HepG2 (cell line): Measurements from ENCODE around the gene LIMCH1. TPM values are rescaled to one million over a fixed set of nuclear protein-coding genes. Genes with fewer than 3 reads are reported as not detected.

Experiments
- ATAC-seq: fragments of 200-7000 bp; cut with Tn5 transposase; 3 replicates; pipeline ENCODE4 v1.9.1; 2020; ENCODE audit warnings: mild to moderate bottlenecking, moderate library complexity
- BruUV-seq: library from RNA; stranded (reverse); fragments of 400-500 nt; replicated peaks from 2 replicates; lab custom pipeline; 2021; lab: Mats Ljungman, UMichigan
- CTCF ChIA-PET: fragments of 300-600 bp; formaldehyde crosslinking; extraction: SDS; loops from one replicate; lab custom pipeline; 2021; ENCODE audit warnings: low total read pairs, inconsistent platforms, low intra/inter-chr PET ratio; lab: Yijun Ruan, JAX
- POLR2A ChIA-PET: fragments of 350-600 bp; sonication (Branson Sonifier 250); formaldehyde crosslinking; loops from one replicate; lab custom pipeline; 2020; ENCODE audit warnings: antibody characterized with exemption, inconsistent platforms; lab: Yijun Ruan, JAX
- DNase-seq: peaks from one replicate; pipeline ENCODE4 v3.0.0-alpha.2; 2015; ENCODE audit warnings: low spot score
- FAIRE-seq: peaks from 3 replicates; lab custom pipeline; 2011; peaks lifted over from hg19 to GRCh38; lab: Jason Lieb, UNC
- H2AFZ ChIP-seq: one replicate; pipeline ENCODE4 v1.6.1; 2011; ENCODE audit warnings: low read length, inconsistent platforms
- H3K27ac ChIP-seq: fragments of 300-600 bp; 3 replicates; pipeline ENCODE4 v1.8.0; 2011; ENCODE audit warnings: mixed run types, mild to moderate bottlenecking, mixed read lengths, low read length, inconsistent platforms; ENCODE audit not compliant: insufficient read depth; ENCODE audit errors: extremely low read length
- H3K27me3 ChIP-seq, 2 experiments: fragments of 200-600 bp in 1 of 2; 2 replicates in 1 of 2; 3 replicates in 1 of 2; pipeline versions ENCODE4 v1.6.0 to v1.8.0; 2011; ENCODE audit warnings: low read length in 2 of 2, mild to moderate bottlenecking in 2 of 2, moderate library complexity in 2 of 2, inconsistent platforms in 1 of 2; ENCODE audit not compliant: insufficient read depth in 2 of 2, control insufficient read depth in 1 of 2
- H3K36me3 ChIP-seq, 2 experiments: fragments of 200-600 bp in 1 of 2; replicated peaks in 1 of 2; 2 replicates in 1 of 2; 3 replicates in 1 of 2; pipeline versions ENCODE4 v1.5.1 to v1.8.0; 2011; ENCODE audit warnings: low read length in 2 of 2, inconsistent platforms in 1 of 2; ENCODE audit not compliant: insufficient read depth in 2 of 2, control insufficient read depth in 1 of 2
- H3K4me1 ChIP-seq: 2 replicates; pipeline ENCODE4 v1.5.1; 2012; ENCODE audit warnings: low read length, inconsistent platforms; ENCODE audit not compliant: insufficient read depth
- H3K4me2 ChIP-seq: 2 replicates; pipeline ENCODE4 v1.6.0; 2011; ENCODE audit warnings: low read depth, low read length, inconsistent platforms
- H3K4me3 ChIP-seq, 3 experiments: fragments of 200-600 bp in 1 of 3; sonication (generic), shearing (Covaris generic) in 1 of 3; replicated peaks in 1 of 3; 2 replicates each; pipeline ENCODE4 v1.5.1; 2011 to 2016; ENCODE audit warnings: low read length in 3 of 3, inconsistent platforms in 2 of 3, low read depth in 2 of 3, mild to moderate bottlenecking in 2 of 3, control low read depth in 1 of 3, mixed read lengths in 1 of 3; ENCODE audit not compliant: insufficient read depth in 1 of 3
- H3K79me2 ChIP-seq: one replicate; pipeline ENCODE4 v1.6.1; 2011; ENCODE audit warnings: low read length, inconsistent platforms; ENCODE audit not compliant: insufficient read depth
- H3K9ac ChIP-seq: 2 replicates; pipeline ENCODE4 v1.6.0; 2011; ENCODE audit warnings: mild to moderate bottlenecking, low read depth, low read length, inconsistent platforms; ENCODE audit not compliant: insufficient read depth
- H3K9me3 ChIP-seq: 2 replicates; pipeline ENCODE4 v1.5.1; 2012; ENCODE audit warnings: mild to moderate bottlenecking, low read length
- H4K20me1 ChIP-seq: 2 replicates; pipeline ENCODE4 v1.6.0; 2011; ENCODE audit warnings: inconsistent platforms, mild to moderate bottlenecking, low read length, moderate library complexity; ENCODE audit not compliant: insufficient read depth
- ATF7-NPFF ChIP-seq: sonication (generic); formaldehyde crosslinking; IDR thresholded peaks from 2 replicates; pipeline ENCODE4 v1.8.1; 2023; ENCODE audit warnings: mild to moderate bottlenecking, low read depth, missing genetic modification reagents, moderate library complexity
- BCLAF1 ChIP-seq: fragments of 450-650 bp; IDR thresholded peaks from 2 replicates; pipeline ENCODE4 v1.6.1; 2017; ENCODE audit warnings: mild to moderate bottlenecking
- CEBPB ChIP-seq: IDR thresholded peaks from 2 replicates; pipeline ENCODE4 v1.6.1; 2011; ENCODE audit warnings: low read depth, low read length, improper control_type of control experiment, borderline replicate concordance
- HHEX ChIP-seq: IDR thresholded peaks from 2 replicates; pipeline ENCODE4 v1.6.1; 2016; ENCODE audit warnings: control low read depth
- HOXA3 ChIP-seq: sonication (generic); formaldehyde crosslinking; IDR thresholded peaks from 2 replicates; pipeline ENCODE4 v1.5.0; 2020; ENCODE audit warnings: missing genetic modification reagents
- LCORL ChIP-seq, 2 experiments: fragments of 450-650 bp in 1 of 2; sonication (generic) in 1 of 2; formaldehyde crosslinking in 1 of 2; IDR thresholded peaks; 2 replicates each; pipeline versions ENCODE4 v1.5.0 to v1.6.1; 2017 to 2020; ENCODE audit warnings: antibody characterized with exemption in 1 of 2, missing genetic modification reagents in 1 of 2
- MED1 ChIP-seq: sonication (generic); formaldehyde crosslinking; IDR thresholded peaks from 2 replicates; pipeline ENCODE4 v1.4.0; 2020; ENCODE audit warnings: missing genetic modification reagents
- NR2C2 ChIP-seq: sonication (generic); formaldehyde crosslinking; IDR thresholded peaks from 2 replicates; pipeline ENCODE4 v1.4.0; 2020; ENCODE audit warnings: missing genetic modification reagents, mild to moderate bottlenecking, moderate library complexity, borderline replicate concordance
- NR2F1 ChIP-seq, 2 experiments: fragments of 450-650 bp in 1 of 2; formaldehyde crosslinking in 1 of 2; IDR thresholded peaks; 2 replicates each; pipeline versions ENCODE4 v1.5.0 to v1.6.1; 2016 to 2020; ENCODE audit warnings: mild to moderate bottlenecking in 1 of 2, missing compliant biosample characterization in 1 of 2, missing genetic modification reagents in 1 of 2, moderate library complexity in 1 of 2
- SUZ12 ChIP-seq: fragments of 150-350 bp; IDR thresholded peaks from 2 replicates; pipeline ENCODE4 v1.6.1; 2014; ENCODE audit warnings: low read depth, low read length
- TCF12 ChIP-seq, 2 experiments: fragments of 450-650 bp in 1 of 2; sonication (generic) in 1 of 2; formaldehyde crosslinking in 1 of 2; IDR thresholded peaks; 2 replicates each; pipeline versions ENCODE4 v1.6.1 to v1.8.0; 2017 to 2022; ENCODE audit warnings: antibody characterized with exemption in 1 of 2, mild to moderate bottlenecking in 1 of 2, missing genetic modification reagents in 1 of 2, moderate library complexity in 1 of 2
- USF2 ChIP-seq, 2 experiments: sonication (generic) in 1 of 2; formaldehyde crosslinking in 1 of 2; IDR thresholded peaks; 2 replicates each; pipeline versions ENCODE4 v1.5.1 to v1.6.1; 2011 to 2020; ENCODE audit warnings: borderline replicate concordance in 1 of 2, low read depth in 1 of 2, low read length in 1 of 2, mild to moderate bottlenecking in 1 of 2, missing genetic modification reagents in 1 of 2, moderate library complexity in 1 of 2
- ZEB1 ChIP-seq: IDR thresholded peaks from 2 replicates; pipeline ENCODE4 v1.6.1; 2012; ENCODE audit warnings: mild to moderate bottlenecking, low read depth, inconsistent platforms; ENCODE audit not compliant: insufficient replicate concordance
- ZFP37 ChIP-seq: sonication (generic); formaldehyde crosslinking; IDR thresholded peaks from 2 replicates; pipeline ENCODE4 v1.4.0; 2020; ENCODE audit warnings: missing genetic modification reagents, borderline replicate concordance
- ZMYM4 ChIP-seq: sonication (generic); formaldehyde crosslinking; IDR thresholded peaks from 2 replicates; pipeline ENCODE4 v1.8.1; 2023; ENCODE audit warnings: mild to moderate bottlenecking, missing genetic modification reagents
- ZNF10 ChIP-seq: sonication (generic); formaldehyde crosslinking; IDR thresholded peaks from 2 replicates; pipeline ENCODE4 v1.4.0; 2020; ENCODE audit warnings: mild to moderate bottlenecking, low read depth, missing genetic modification reagents, borderline replicate concordance
- ZNF510 ChIP-seq: sonication (generic); formaldehyde crosslinking; IDR thresholded peaks from 2 replicates; pipeline ENCODE4 v1.4.0; 2020; ENCODE audit warnings: low read depth, mild to moderate bottlenecking, missing genetic modification reagents
- WGBS: methylation state at CpG from one replicate; pipeline ENCODE4 v1.1.6; 2017; ENCODE audit warnings: low lambda C conversion rate; 5-methylcytosine and 5-hydroxymethylcytosine counted together
- in situ Hi-C: cut with HindIII; loops from 2 replicates; pipeline ENCODE4 v1.10.0; 2017; ENCODE audit warnings: low pct_unique_long_range_greater_than_20kb; ENCODE audit not compliant: extremely low pct_ligation_motif_present
- intact Hi-C: fragments of 100-400 bp; cut with micrococcal nuclease; formaldehyde crosslinking; loops from one replicate; pipeline ENCODE4 v1.10.0; 2022; ENCODE audit not compliant: unreplicated experiment
- polyA plus RNA-seq, 8 experiments: library from polyadenylated mRNA; depleted of rRNA in 3 of 8; stranded (reverse) in 7 of 8; unstranded in 1 of 8; fragments of >200 nt; fragmentation: Illumina TruSeq in 4 of 8; extraction: Trizol in 4 of 8; gene quantifications; 2 replicates each; pipeline versions ENCODE4 v1.2.1 to v1.2.3, GENCODE V29; 2011 to 2016; ENCODE audit warnings: low read depth in 4 of 8, missing spikeins in 1 of 8, mixed read lengths in 1 of 8; ENCODE audit not compliant: insufficient read depth in 1 of 8
- total RNA-seq, 5 experiments: library from RNA; depleted of rRNA; stranded (reverse); fragments of >200 nt; fragmentation: Illumina TruSeq; extraction: Trizol; gene quantifications; 2 replicates each; pipeline ENCODE4 v1.2.3, GENCODE V29; 2016; ENCODE audit warnings: low read depth in 1 of 5

The LIMCH1 gene
- total and polyA plus RNA-seq, 2 of the 13 experiments (the other 11 are each of a cell fraction or from before 2014, with no cell fraction given): 0.04 TPM; not detected in 1

GRCh38 chr4:41632481-41633073 lies 94.6 kb downstream of the LIMCH1 start:
- in situ Hi-C loops (no loop called here), intact Hi-C loops (no loop called here)
- ATAC-seq (no peak), FAIRE-seq (no peak), DNase-seq (no peak)
- Histone ChIP-seq H3K4me2 (no peak overlapping the region), H3K36me3 (no peaks in the 10 kb centered on the region), H3K9me3 (no peaks in the 10 kb centered on the region), H3K4me1 (no peaks in the 10 kb centered on the region), H2AFZ (no peak overlapping the region), H3K4me3 (no peak overlapping the region), H3K27ac (no peak overlapping the region), H4K20me1 (no peaks in the 10 kb centered on the region), H3K79me2 (no peaks in the 10 kb centered on the region), H3K27me3 (peaks cover 2 to 8% of the 10 kb centered on the region in 2 experiments; a peak in 3 of 5 replicates), H3K9ac (no peak overlapping the region)
- 7% methylated on average over 11 of the region's 11 CpGs for WGBS
- POLR2A ChIA-PET: no interaction called here
- CTCF ChIA-PET: no interaction called here
- BruUV-seq: no TSS peak
- TF ChIP-seq LCORL (IDR thresholded peaks at IDR 0.05) (no peak), LCORL (CRISPR knock-in tag; IDR thresholded peaks at IDR 0.05) (no peak), TCF12 (IDR thresholded peaks at IDR 0.05) (no peak), TCF12 (CRISPR knock-in tag; IDR thresholded peaks at IDR 0.05) (no peak), MED1 (CRISPR knock-in tag) (no peak), ZFP37 (CRISPR knock-in tag) (no peak), CEBPB (no peak), ATF7-NPFF (CRISPR knock-in tag) (no peak), USF2 (IDR thresholded peaks at IDR 0.05; ENCODE audit: low read depth, low read length) (no peak), USF2 (CRISPR knock-in tag; IDR thresholded peaks at IDR 0.05; ENCODE audit: borderline replicate concordance) (no peak), ZMYM4 (CRISPR knock-in tag) (no peak), SUZ12 (no peak), HHEX (CRISPR knock-in tag) (no peak), NR2C2 (no peak), ZNF510 (CRISPR knock-in tag) (no peak), NR2F1 (CRISPR knock-in tag; IDR thresholded peaks at IDR 0.05) (no peak), BCLAF1 (no peak), HOXA3 (no peak), ZNF10 (CRISPR knock-in tag) (no peak), ZEB1 (no peak)
